GM21526 (cell line): Measurements from ENCODE around the gene CBX7.

Source experiments
- ATAC-seq: cut with Tn5 transposase; IDR thresholded peaks from one replicate; pipeline ENCODE4 v1.9.1; 2021; ENCODE audit warnings: moderate library complexity; ENCODE audit not compliant: unreplicated experiment, low FRiP score

The CBX7 gene

GRCh38 chr22:39148026-39148726 lies 4.3 kb downstream of the CBX7 start:
- ATAC-seq: no peak

GRCh38 chr22:39147335-39148025 lies 5.0 kb downstream of the CBX7 start:
- no peak for ATAC-seq

- ATAC-seq: no peak
Observed at GRCh38 chr22:39146256-39147101, 6.0 kb downstream of the CBX7 start.

- ATAC-seq: no peak
Observed at GRCh38 chr22:39144101-39144767, 8.2 kb downstream of the CBX7 start.

- ATAC-seq: no peak
Observed at GRCh38 chr22:39142088-39142680, 10.3 kb downstream of the CBX7 start.

- no peak for ATAC-seq
Observed at GRCh38 chr22:39139933-39140332, 12.5 kb downstream of the CBX7 start.

- no peak for ATAC-seq
Observed at GRCh38 chr22:39138357-39138997, 14.0 kb downstream of the CBX7 start.

GRCh38 chr22:39136317-39136716 lies 16.2 kb downstream of the CBX7 start:
- no peak for ATAC-seq

GRCh38 chr22:39135092-39135896 lies 17.2 kb downstream of the CBX7 start:
- no peak for ATAC-seq

GRCh38 chr22:39134366-39135091 lies 18.0 kb downstream of the CBX7 start:
- no peak for ATAC-seq

GRCh38 chr22:39133871-39134270 lies 18.6 kb downstream of the CBX7 start:
- no peak for ATAC-seq

- ATAC-seq: no peak
Observed at GRCh38 chr22:39132871-39133524, 19.5 kb downstream of the CBX7 start.

GRCh38 chr22:39132281-39132680 lies 20.2 kb downstream of the CBX7 start:
- ATAC-seq: no peak

GRCh38 chr22:39130892-39131855 lies 21.3 kb downstream of the CBX7 start:
- no peak for ATAC-seq

GRCh38 chr22:39130152-39130704 lies 22.3 kb downstream of the CBX7 start:
- ATAC-seq: no peak

GRCh38 chr22:39129746-39130145 lies 22.7 kb downstream of the CBX7 start:
- no peak for ATAC-seq

- ATAC-seq: no peak
Observed at GRCh38 chr22:39129081-39129480, 23.4 kb downstream of the CBX7 start.
